Epithelial cell of proximal tubule (primary cell): ENCODE results near the gene PIK3C2G. TPM values are rescaled to one million over a fixed set of nuclear protein-coding genes. Genes with fewer than 3 reads are reported as not detected.

Experiments
- DNase-seq: peaks from one replicate; pipeline ENCODE4 v3.0.0-alpha.2; 2011; ENCODE audit warnings: low read depth
- H3K4me3 ChIP-seq: 2 replicates; pipeline ENCODE4 v1.5.1; 2011; ENCODE audit warnings: low read depth, mild to moderate bottlenecking, low read length
- total RNA-seq: library from RNA; depleted of rRNA; stranded (reverse); fragments of >200 nt; gene quantifications from 2 replicates; pipeline ENCODE4 v1.2.3, GENCODE V29; 2015
- TF ChIP-seq, protein P1 (sequence below): conservative IDR thresholded peaks from 2 replicates; pipeline ENCODE4 v1.5.1; 2012; ENCODE audit warnings: low read depth, mild to moderate bottlenecking, low read length

PIK3C2G gene
- total RNA-seq, 1 donor from 2014 or later = 0.12 TPM

- no peak for DNase-seq
- TF ChIP-seq, protein P1, sequence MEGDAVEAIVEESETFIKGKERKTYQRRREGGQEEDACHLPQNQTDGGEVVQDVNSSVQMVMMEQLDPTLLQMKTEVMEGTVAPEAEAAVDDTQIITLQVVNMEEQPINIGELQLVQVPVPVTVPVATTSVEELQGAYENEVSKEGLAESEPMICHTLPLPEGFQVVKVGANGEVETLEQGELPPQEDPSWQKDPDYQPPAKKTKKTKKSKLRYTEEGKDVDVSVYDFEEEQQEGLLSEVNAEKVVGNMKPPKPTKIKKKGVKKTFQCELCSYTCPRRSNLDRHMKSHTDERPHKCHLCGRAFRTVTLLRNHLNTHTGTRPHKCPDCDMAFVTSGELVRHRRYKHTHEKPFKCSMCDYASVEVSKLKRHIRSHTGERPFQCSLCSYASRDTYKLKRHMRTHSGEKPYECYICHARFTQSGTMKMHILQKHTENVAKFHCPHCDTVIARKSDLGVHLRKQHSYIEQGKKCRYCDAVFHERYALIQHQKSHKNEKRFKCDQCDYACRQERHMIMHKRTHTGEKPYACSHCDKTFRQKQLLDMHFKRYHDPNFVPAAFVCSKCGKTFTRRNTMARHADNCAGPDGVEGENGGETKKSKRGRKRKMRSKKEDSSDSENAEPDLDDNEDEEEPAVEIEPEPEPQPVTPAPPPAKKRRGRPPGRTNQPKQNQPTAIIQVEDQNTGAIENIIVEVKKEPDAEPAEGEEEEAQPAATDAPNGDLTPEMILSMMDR = no peak
- no peak overlapping the region for H3K4me3 ChIP-seq
Observed at GRCh38 chr12:18358930-18359329, 97.6 kb downstream of the PIK3C2G start.

DNA sequence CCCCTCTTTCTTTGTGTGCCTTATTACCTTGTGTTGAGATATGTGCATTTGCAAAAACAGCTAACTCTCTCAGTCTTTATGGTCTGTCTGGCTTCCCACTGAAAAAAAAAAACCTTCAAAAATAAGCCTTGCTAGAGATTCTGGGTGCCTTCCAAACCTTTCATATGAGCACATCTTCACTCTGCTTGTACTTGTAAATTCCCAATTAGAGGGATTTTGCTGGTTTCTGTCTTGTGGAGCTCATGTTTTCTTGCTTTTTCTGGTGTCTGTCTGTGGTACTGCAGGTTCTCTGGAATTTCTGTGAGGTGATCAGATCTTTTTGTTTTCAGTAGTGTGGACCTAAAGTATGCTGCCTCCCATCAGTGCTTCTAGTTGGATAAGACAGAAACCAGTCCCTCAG, 100.1 kb downstream of the PIK3C2G start:
- H3K4me3 ChIP-seq = no peak overlapping the region
- TF ChIP-seq, protein P1 = no peak
- no peak for DNase-seq

GRCh38 chr12:18363321-18363720, 102.0 kb downstream of the PIK3C2G start:
- TF ChIP-seq, protein P1 = no peak
- no peak for DNase-seq
- no peak overlapping the region for H3K4me3 ChIP-seq

- TF ChIP-seq, protein P1 = no peak
- no peak overlapping the region for H3K4me3 ChIP-seq
- no peak for DNase-seq
Observed at GRCh38 chr12:18368594-18368993, 107.3 kb downstream of the PIK3C2G start.

- TF ChIP-seq, protein P1 = no peak
- DNase-seq = no peak
- H3K4me3 ChIP-seq = no peak overlapping the region
Observed at GRCh38 chr12:18373181-18373580, 111.9 kb downstream of the PIK3C2G start.

- DNase-seq = no peak
- TF ChIP-seq, protein P1 = no peak
- H3K4me3 ChIP-seq = no peak overlapping the region
Observed at GRCh38 chr12:18375131-18375530, 113.8 kb downstream of the PIK3C2G start.

DNA sequence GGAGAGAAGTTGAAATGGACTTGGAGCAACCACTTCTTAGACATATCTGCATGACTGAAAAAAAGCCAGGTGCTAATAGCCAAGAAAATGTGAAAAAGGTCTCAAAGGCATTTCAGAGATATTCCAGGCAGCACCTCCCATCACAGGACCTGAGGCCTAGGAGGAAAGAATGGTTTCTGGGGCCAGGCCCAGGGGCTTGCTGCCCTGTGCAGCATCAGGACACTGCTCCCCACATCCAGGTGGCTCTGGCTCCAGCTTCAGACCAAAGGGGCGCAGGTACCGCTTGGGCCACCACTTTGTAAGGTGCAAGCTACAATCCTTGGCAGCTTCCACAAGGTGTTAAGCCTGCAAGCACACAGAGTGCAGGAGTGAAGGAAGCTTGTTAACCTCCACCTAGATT, 114.3 kb downstream of the PIK3C2G start:
- no peak for DNase-seq
- no peak overlapping the region for H3K4me3 ChIP-seq
- TF ChIP-seq, protein P1 = no peak
